GM12878 (cell line): Measurements from ENCODE around the gene P2RY11. TPM values are rescaled to one million over a fixed set of nuclear protein-coding genes. Genes with fewer than 3 reads are reported as not detected.
A peak's percentile ranks its signal among the peaks of the same experiment; 100 is the strongest.

Source experiments
- ATAC-seq: fragments of 200-7000 bp; cut with Tn5 transposase; 3 replicates; pipeline ENCODE4 v1.9.1; 2020; ENCODE audit warnings: mild to moderate bottlenecking, moderate library complexity
- BruUV-seq: library from RNA; stranded (reverse); fragments of 400-500 nt; replicated peaks from 2 replicates; lab custom pipeline; 2021; lab: Mats Ljungman, UMichigan
- CTCF ChIA-PET: fragments of 300-600 bp; sonication (Branson Sonifier 250); formaldehyde crosslinking; extraction: SDS; loops from one replicate; lab custom pipeline; 2021; ENCODE audit warnings: inconsistent platforms; lab: Yijun Ruan, JAX
- POLR2A ChIA-PET: fragments of 350-600 bp; formaldehyde crosslinking; extraction: SDS; loops from one replicate; lab custom pipeline; 2021; ENCODE audit warnings: inconsistent platforms; lab: Charles Lee
- RAD21 ChIA-PET: fragments of 300-600 bp; sonication (Branson Sonifier 250); formaldehyde crosslinking; loops from one replicate; lab custom pipeline; 2023; ENCODE audit warnings: antibody characterized with exemption; ENCODE audit not compliant: unreplicated experiment; lab: Charles Lee
- SMC1A ChIA-PET: fragments of 300-600 bp; sonication (Branson Sonifier 250); formaldehyde crosslinking; loops from one replicate; lab custom pipeline; 2023; ENCODE audit not compliant: unreplicated experiment, uncharacterized antibody; lab: Charles Lee
- DNase-seq: peaks from one replicate; pipeline ENCODE4 v3.0.0-alpha.2; 2011; ENCODE audit warnings: low read depth, low spot score
- FAIRE-seq: peaks from 3 replicates; lab custom pipeline; 2011; peaks lifted over from hg19 to GRCh38; lab: Jason Lieb, UNC
- H2AFZ ChIP-seq: 2 replicates; pipeline ENCODE4 v1.6.0; 2011; ENCODE audit warnings: low read depth, low read length, control low read depth; ENCODE audit not compliant: control insufficient read depth
- H3K27ac ChIP-seq: 2 replicates; pipeline ENCODE4 v1.5.1; 2011; ENCODE audit warnings: control low read depth; ENCODE audit not compliant: control insufficient read depth, insufficient read depth
- H3K27me3 ChIP-seq, 2 experiments: replicated peaks in 1 of 2; 2 replicates each; pipeline versions ENCODE4 v1.6.0 to v1.6.1; 2011; ENCODE audit warnings: low read length in 1 of 2; ENCODE audit not compliant: control insufficient read depth in 2 of 2, insufficient read depth in 2 of 2
- H3K36me3 ChIP-seq, 2 experiments: 2 replicates each; pipeline ENCODE4 v1.5.1; 2011; ENCODE audit warnings: low read length in 1 of 2; ENCODE audit not compliant: control insufficient read depth in 2 of 2, insufficient read depth in 2 of 2
- H3K4me1 ChIP-seq: 2 replicates; pipeline ENCODE4 v1.6.1; 2011; ENCODE audit warnings: mild to moderate bottlenecking, low read length, moderate library complexity, mixed read lengths; ENCODE audit not compliant: control insufficient read depth, insufficient read depth
- H3K4me2 ChIP-seq: 2 replicates; pipeline ENCODE4 v1.6.0; 2011; ENCODE audit warnings: control low read depth; ENCODE audit not compliant: control insufficient read depth, insufficient read depth
- H3K4me3 ChIP-seq: fragments of 200-600 bp; sonication (generic); 2 replicates; pipeline ENCODE4 v1.5.1; 2016
- H3K79me2 ChIP-seq: 2 replicates; pipeline ENCODE4 v1.6.0; 2011; ENCODE audit warnings: low read length; ENCODE audit not compliant: control insufficient read depth, insufficient read depth
- H3K9ac ChIP-seq: 2 replicates; pipeline ENCODE4 v1.8.0; 2011; ENCODE audit warnings: low read length, control low read depth, mixed read lengths; ENCODE audit not compliant: control insufficient read depth, insufficient read depth
- H3K9me3 ChIP-seq: replicated peaks from 3 replicates; pipeline ENCODE4 v1.5.1; 2011; ENCODE audit warnings: mild to moderate bottlenecking, low read length; ENCODE audit not compliant: control insufficient read depth, insufficient read depth
- H4K20me1 ChIP-seq: 2 replicates; pipeline ENCODE4 v1.6.0; 2011; ENCODE audit not compliant: control insufficient read depth, insufficient read depth
- CBX3 ChIP-seq: fragments of 200-600 bp; sonication (generic); IDR thresholded peaks from 2 replicates; pipeline ENCODE4 v1.6.1; 2016; ENCODE audit warnings: low read depth, borderline replicate concordance
- EGR1 ChIP-seq, 2 experiments: IDR thresholded peaks; 1 replicate in 1 of 2; 2 replicates in 1 of 2; pipeline ENCODE4 v1.6.1; 2011 to 2012; ENCODE audit warnings: low read depth in 2 of 2, low read length in 2 of 2, borderline replicate concordance in 1 of 2, mild to moderate bottlenecking in 1 of 2, moderate library complexity in 1 of 2
- GATAD2B ChIP-seq: fragments of 450-650 bp; conservative IDR thresholded peaks from 2 replicates; pipeline ENCODE4 v1.6.1; 2017; ENCODE audit warnings: low read depth, mild to moderate bottlenecking, moderate library complexity
- HDAC6 ChIP-seq: fragments of 200-600 bp; sonication (generic); IDR thresholded peaks from one replicate; pipeline ENCODE4 v1.8.0; 2017; ENCODE audit warnings: antibody characterized with exemption; ENCODE audit not compliant: unreplicated experiment
- MTA2 ChIP-seq: fragments of 450-650 bp; IDR thresholded peaks from 2 replicates; pipeline ENCODE4 v1.6.1; 2016; ENCODE audit warnings: low read depth, mild to moderate bottlenecking, moderate library complexity
- NFYB ChIP-seq: IDR thresholded peaks from 2 replicates; pipeline ENCODE4 v1.6.1; 2011; ENCODE audit warnings: low read depth, mild to moderate bottlenecking, low read length, improper control_type of control experiment, moderate library complexity; ENCODE audit not compliant: insufficient read depth
- PAX5 ChIP-seq: IDR thresholded peaks from 2 replicates; pipeline ENCODE4 v1.6.1; 2011; ENCODE audit warnings: low read depth, low read length, borderline replicate concordance
- POLR2A ChIP-seq: IDR thresholded peaks from 2 replicates; pipeline ENCODE4 v1.6.1; 2011; ENCODE audit warnings: low read depth, mild to moderate bottlenecking, low read length
- POLR2AphosphoS5 ChIP-seq: IDR thresholded peaks from 2 replicates; pipeline ENCODE4 v1.6.1; 2011; ENCODE audit warnings: mild to moderate bottlenecking, low read length, inconsistent platforms
- PRDM15 ChIP-seq: fragments of 450-650 bp; formaldehyde crosslinking; IDR thresholded peaks from 2 replicates; pipeline ENCODE4 v1.4.0; 2020; ENCODE audit warnings: mild to moderate bottlenecking, moderate library complexity
- SMARCA5 ChIP-seq: fragments of 450-650 bp; IDR thresholded peaks from 2 replicates; pipeline ENCODE4 v1.6.1; 2017; ENCODE audit warnings: mild to moderate bottlenecking
- TAF1 ChIP-seq: IDR thresholded peaks from 2 replicates; pipeline ENCODE4 v1.6.1; 2011; ENCODE audit warnings: mild to moderate bottlenecking, low read depth, low read length, borderline replicate concordance
- ZNF217 ChIP-seq: fragments of 450-650 bp; IDR thresholded peaks from 2 replicates; pipeline ENCODE4 v1.6.1; 2017; ENCODE audit warnings: antibody characterized with exemption, mild to moderate bottlenecking
- ZZZ3 ChIP-seq: IDR thresholded peaks from 2 replicates; pipeline ENCODE4 v1.6.1; 2011; ENCODE audit warnings: low read depth; ENCODE audit not compliant: control insufficient read depth, insufficient read length
- WGBS: methylation state at CpG from one replicate; pipeline ENCODE4 v1.1.6; 2016; ENCODE audit warnings: low lambda C conversion rate; ENCODE audit not compliant: insufficient replicate concordance, insufficient coverage; ENCODE audit errors: missing lambda C conversion rate; 5-methylcytosine and 5-hydroxymethylcytosine counted together
- in situ Hi-C: fragments of 300-500 bp; cut with MboI; formaldehyde crosslinking; loops from 9 replicates; pipeline ENCODE4 v1.14.3; 2018; ENCODE audit warnings: mixed read lengths
- intact Hi-C: fragments of 100-400 bp; cut with micrococcal nuclease; formaldehyde crosslinking; loops from one replicate; pipeline ENCODE4 v1.14.2; 2022; ENCODE audit not compliant: unreplicated experiment
- polyA plus RNA-seq, 11 experiments: library from polyadenylated mRNA; depleted of rRNA in 4 of 11; unstranded in 6 of 11; stranded (reverse) in 5 of 11; fragments of >200 nt; fragmentation: Nextera tagmentation in 4 of 11; fragmentation: Illumina TruSeq in 1 of 11; extraction: Ambion mirVana in 4 of 11; extraction: Trizol in 1 of 11; gene quantifications; 1 replicate in 1 of 11; 2 replicates in 10 of 11; pipeline versions ENCODE4 v1.2.1 to v1.2.3, GENCODE V29; 2011 to 2016; ENCODE audit warnings: inconsistent platforms in 2 of 11, missing spikeins in 2 of 11, low read depth in 1 of 11
- total RNA-seq, 4 experiments: library from RNA; depleted of rRNA in 3 of 4; stranded (reverse); fragments of >200 nt in 3 of 4; fragmentation: Illumina TruSeq in 1 of 4; extraction: Trizol in 1 of 4; gene quantifications; 2 replicates each; pipeline versions ENCODE4 v1.2.1 to v1.2.3, GENCODE V29; 2013 to 2021
- TF ChIP-seq, protein P1 (sequence below): IDR thresholded peaks from 2 replicates; pipeline ENCODE4 v1.6.1; 2012; ENCODE audit warnings: low read length, inconsistent platforms
- TF ChIP-seq, protein P2 (sequence below): fragments of 450-650 bp; IDR thresholded peaks from 2 replicates; pipeline ENCODE4 v1.6.1; 2017; ENCODE audit warnings: mild to moderate bottlenecking, low read depth, inconsistent platforms; ENCODE audit not compliant: poor library complexity, severe bottlenecking

P2RY11 gene
- total and polyA plus RNA-seq, 10 of the 15 experiments (the other 5 are each of a cell fraction or from before 2014, with no cell fraction given), result 0.14 to 46.5 (median 7.6) TPM

- peaks cover 40% of the 10 kb centered on the region for H3K4me1 ChIP-seq
- 16% methylated on average over 25 of the region's 25 CpGs for WGBS
- peak overlapping the region; percentile 62 for H3K27ac ChIP-seq
- peak overlapping the region; percentile 74 for H3K4me2 ChIP-seq
- peaks cover 44% of the 10 kb centered on the region for H3K79me2 ChIP-seq
- ATAC-seq (peak; percentile 72), DNase-seq (no peak), FAIRE-seq (no peak)
- H3K36me3 ChIP-seq, result peaks cover 18 to 59% of the 10 kb centered on the region in 2 experiments; a peak in 3 of 4 replicates
- intact Hi-C loops (loop anchor here (1.0 to 5.0 kb wide), 3 partner anchors 14 to 182 kb away; no protein-coding TSS in a partner anchor), in situ Hi-C loops (no loop called here)
- H3K4me3 ChIP-seq, result peak overlapping the region; percentile 51; the same call in 1 of the 2 replicates
- SMC1A ChIA-PET, result interaction anchor here (1.0 to 11.4 kb wide), 6 partner anchors 13 to 181 kb away, joined by 3 to 150 read pairs (median 6); partner anchors contain the start of gene ANGPTL6
- no peaks in the 10 kb centered on the region for H3K27me3 ChIP-seq
- H2AFZ ChIP-seq, result no peak overlapping the region
- BruUV-seq, result no TSS peak
- H3K9me3 ChIP-seq, result no peaks in the 10 kb centered on the region
- POLR2A ChIA-PET, result interaction anchor here (0.5 to 5.4 kb wide), 7 partner anchors 10 to 137 kb away, joined by 4 to 58 read pairs (median 5); partner anchors contain the start of gene ANGPTL6
- RAD21 ChIA-PET, result interaction anchor here (0.5 to 8.6 kb wide), 6 partner anchors 13 to 181 kb away, joined by 3 to 166 read pairs (median 6); partner anchors contain the start of gene ANGPTL6
- H4K20me1 ChIP-seq, result no peaks in the 10 kb centered on the region
- H3K9ac ChIP-seq, result 0 out of 2 replicates have a peak overlapping the region, but pooled peaks have one; percentile 44
- CTCF ChIA-PET, result interaction anchor here (0.8 to 9.8 kb wide), 12 partner anchors 13 to 181 kb away, joined by 3 to 171 read pairs (median 4); partner anchors contain the start of genes ANGPTL6 and DNMT1
- TF ChIP-seq, protein P1, sequence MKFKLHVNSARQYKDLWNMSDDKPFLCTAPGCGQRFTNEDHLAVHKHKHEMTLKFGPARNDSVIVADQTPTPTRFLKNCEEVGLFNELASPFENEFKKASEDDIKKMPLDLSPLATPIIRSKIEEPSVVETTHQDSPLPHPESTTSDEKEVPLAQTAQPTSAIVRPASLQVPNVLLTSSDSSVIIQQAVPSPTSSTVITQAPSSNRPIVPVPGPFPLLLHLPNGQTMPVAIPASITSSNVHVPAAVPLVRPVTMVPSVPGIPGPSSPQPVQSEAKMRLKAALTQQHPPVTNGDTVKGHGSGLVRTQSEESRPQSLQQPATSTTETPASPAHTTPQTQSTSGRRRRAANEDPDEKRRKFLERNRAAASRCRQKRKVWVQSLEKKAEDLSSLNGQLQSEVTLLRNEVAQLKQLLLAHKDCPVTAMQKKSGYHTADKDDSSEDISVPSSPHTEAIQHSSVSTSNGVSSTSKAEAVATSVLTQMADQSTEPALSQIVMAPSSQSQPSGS, result peak; percentile 25; the same call in 1 of the 2 replicates
- TF ChIP-seq CBX3 (no peak), TAF1 (no peak), NFYB (no peak), PRDM15 (CRISPR knock-in tag) (peak; percentile 54; the same call in 1 of the 2 replicates), POLR2A (no peak; the same call in 1 of the 2 replicates), SMARCA5 (no peak; the same call in 1 of the 2 replicates), ZNF217 (no peak), HDAC6 (no peak), PAX5 (0 out of 2 replicates have a peak, but pooled peaks have one; percentile 4), MTA2 (no peak), POLR2AphosphoS5 (peak; percentile 83; the same call in 1 of the 2 replicates), GATAD2B (no peak; the same call in 1 of the 2 replicates), EGR1 (IDR thresholded peaks at IDR 0.05; ENCODE audit: borderline replicate concordance in 1 of 2, low read depth in 2 of 2, low read length in 2 of 2) (no peak), ZZZ3 (no peak)
- TF ChIP-seq, protein P2, sequence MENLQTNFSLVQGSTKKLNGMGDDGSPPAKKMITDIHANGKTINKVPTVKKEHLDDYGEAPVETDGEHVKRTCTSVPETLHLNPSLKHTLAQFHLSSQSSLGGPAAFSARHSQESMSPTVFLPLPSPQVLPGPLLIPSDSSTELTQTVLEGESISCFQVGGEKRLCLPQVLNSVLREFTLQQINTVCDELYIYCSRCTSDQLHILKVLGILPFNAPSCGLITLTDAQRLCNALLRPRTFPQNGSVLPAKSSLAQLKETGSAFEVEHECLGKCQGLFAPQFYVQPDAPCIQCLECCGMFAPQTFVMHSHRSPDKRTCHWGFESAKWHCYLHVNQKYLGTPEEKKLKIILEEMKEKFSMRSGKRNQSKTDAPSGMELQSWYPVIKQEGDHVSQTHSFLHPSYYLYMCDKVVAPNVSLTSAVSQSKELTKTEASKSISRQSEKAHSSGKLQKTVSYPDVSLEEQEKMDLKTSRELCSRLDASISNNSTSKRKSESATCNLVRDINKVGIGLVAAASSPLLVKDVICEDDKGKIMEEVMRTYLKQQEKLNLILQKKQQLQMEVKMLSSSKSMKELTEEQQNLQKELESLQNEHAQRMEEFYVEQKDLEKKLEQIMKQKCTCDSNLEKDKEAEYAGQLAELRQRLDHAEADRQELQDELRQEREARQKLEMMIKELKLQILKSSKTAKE, result no peak
Measured at GRCh38 chr19:10112895-10113591, 1.6 kb downstream of the P2RY11 start.
